ENCODE data around the gene AGFG1.
"Not testable (repeated sequence)": the region's sequence is repeated elsewhere in the genome, so short reads cannot be mapped to it uniquely, and the experiment has no call there.

Gene AGFG1

DNA sequence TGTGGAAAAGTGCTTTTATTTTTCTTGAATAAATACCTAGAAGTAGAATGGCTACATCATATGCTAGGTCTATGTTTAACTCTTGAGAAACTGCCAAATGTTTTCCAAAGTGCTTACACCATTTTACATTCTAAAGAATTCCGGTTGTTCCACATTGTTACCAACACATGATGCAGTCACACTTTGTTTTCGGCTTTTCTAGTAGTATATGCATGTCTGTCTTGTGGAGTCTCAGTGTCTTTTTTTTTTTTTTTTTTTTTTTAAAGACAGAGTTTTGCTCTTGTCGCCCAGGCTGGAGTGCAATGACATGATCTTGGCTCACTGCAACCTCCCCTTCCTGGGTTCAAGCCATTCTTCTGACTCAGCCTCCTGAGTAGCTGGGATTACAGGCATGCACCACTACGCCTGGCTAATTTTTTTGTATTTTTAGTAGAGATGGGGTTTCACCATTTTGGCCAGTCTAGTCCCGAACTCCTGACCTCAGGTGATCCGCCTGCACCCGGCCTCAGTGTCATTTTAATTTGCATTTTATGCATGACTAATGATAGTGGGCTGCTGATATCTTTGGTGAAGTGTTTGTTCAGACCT lies 46.4 kb downstream of the AGFG1 start:
- not testable (repeated sequence) for H3K9me3 ChIP-seq (ENCODE audit: control insufficient read depth, insufficient read depth, low read length); H3K9ac ChIP-seq (ENCODE audit: low read depth, low read length); H3K36me3 ChIP-seq (ENCODE audit: insufficient read depth, low read length)
- H3K4me1 ChIP-seq (ENCODE audit: insufficient read depth, low read length) = 0 out of 2 replicates have a peak, but pooled peaks cover 11% of the 10 kb centered on the region

DNA sequence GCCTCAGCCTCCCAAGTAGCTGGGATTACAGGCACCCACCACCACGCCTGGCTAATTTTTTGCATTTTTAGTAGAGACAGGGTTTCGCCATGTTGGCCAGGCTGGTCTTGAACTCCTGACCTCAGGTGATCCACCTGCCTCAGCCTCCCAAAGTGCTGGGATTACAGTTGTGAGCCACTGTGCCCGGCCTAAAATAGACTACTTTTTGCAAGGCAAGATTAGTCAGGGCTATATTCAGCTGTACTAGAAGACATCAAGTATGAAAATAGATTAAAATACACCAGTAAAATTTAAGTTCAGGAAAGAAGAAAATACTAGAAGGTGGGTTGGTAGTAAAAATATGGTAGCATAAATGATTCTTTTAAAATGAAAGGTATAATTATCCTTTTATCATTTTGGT lies 49.2 kb downstream of the AGFG1 start:
- not testable (repeated sequence) for H3K36me3 ChIP-seq (ENCODE audit: insufficient read depth, low read length); H3K9ac ChIP-seq (ENCODE audit: low read depth, low read length); H3K4me1 ChIP-seq (ENCODE audit: insufficient read depth, low read length); H3K9me3 ChIP-seq (ENCODE audit: control insufficient read depth, insufficient read depth, low read length)

DNA sequence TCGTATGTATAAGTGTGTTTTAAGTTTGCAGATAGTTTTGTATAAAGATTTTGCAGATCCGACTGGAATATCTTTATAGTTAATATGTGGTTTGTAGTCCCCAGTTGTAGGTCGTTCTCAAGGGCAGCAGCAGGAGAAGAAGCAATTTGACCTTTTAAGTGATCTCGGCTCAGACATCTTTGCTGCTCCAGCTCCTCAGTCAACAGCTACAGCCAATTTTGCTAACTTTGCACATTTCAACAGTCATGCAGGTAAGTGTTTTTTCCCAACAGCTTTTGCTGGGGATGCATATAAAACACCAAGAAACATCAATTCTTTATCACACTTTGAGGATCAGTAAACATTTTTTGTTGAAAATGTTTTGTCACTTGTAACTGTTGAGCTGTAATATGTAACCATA lies 52.7 kb downstream of the AGFG1 start:
- H3K36me3 ChIP-seq (ENCODE audit: insufficient read depth, low read length) = peaks cover 8% of the 10 kb centered on the region; the same call in 1 of the 2 replicates
- no peak overlapping the region for H3K9ac ChIP-seq (ENCODE audit: low read depth, low read length)
- no peaks in the 10 kb centered on the region for H3K9me3 ChIP-seq (ENCODE audit: control insufficient read depth, insufficient read depth, low read length)

DNA sequence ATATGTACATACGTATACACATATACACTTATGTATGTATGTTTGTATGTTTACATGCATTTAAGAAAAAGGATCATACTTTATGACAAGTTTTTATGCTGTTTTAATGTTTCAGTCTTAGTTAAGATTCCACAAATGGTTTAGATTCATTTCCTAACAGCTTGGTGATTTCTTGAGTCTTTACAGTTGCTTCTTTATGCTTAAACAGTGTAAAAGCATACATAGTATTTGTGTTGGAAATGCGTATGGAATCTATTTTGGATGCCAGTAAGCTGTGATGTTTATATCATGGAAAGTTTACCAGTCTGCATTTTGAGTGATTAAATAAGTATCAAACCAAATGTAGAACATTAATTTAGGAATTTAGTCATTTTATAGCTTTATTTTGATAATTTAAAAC lies 55.4 kb downstream of the AGFG1 start:
- H3K9ac ChIP-seq (ENCODE audit: low read depth, low read length) = no peak overlapping the region
- H3K9me3 ChIP-seq (ENCODE audit: control insufficient read depth, insufficient read depth, low read length) = no peaks in the 10 kb centered on the region
- no peaks in the 10 kb centered on the region for H3K4me1 ChIP-seq (ENCODE audit: insufficient read depth, low read length)
- H3K36me3 ChIP-seq (ENCODE audit: insufficient read depth, low read length) = peaks cover 14% of the 10 kb centered on the region; the same call in 1 of the 2 replicates

More for the DNA sequence above, 52.7 kb downstream of the AGFG1 start:
- H3K4me1 ChIP-seq (ENCODE audit: insufficient read depth, low read length) = no peaks in the 10 kb centered on the region

DNA sequence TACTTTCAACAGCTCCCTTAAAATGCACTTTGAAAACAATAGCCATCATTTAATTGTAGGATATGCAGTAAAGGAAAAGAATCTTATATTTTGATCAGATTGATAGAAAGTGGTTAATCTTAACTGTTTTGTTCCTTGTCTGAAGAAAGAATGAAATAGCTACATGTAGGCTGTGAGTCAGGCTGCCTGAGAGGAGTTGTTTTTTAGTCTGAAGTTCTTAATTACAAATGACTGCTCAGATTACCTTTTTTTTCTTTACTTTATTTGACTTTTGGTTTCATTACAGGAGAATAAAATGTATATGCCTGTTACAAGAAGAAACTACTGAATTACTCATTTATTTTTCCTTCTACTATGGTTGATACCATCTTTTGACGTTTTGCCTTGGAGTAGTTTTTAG lies 56.8 kb downstream of the AGFG1 start:
- Histone ChIP-seq H3K36me3 (ENCODE audit: insufficient read depth, low read length) (peaks cover 14% of the 10 kb centered on the region), H3K4me1 (ENCODE audit: insufficient read depth, low read length) (no peaks in the 10 kb centered on the region), H3K9me3 (ENCODE audit: control insufficient read depth, insufficient read depth, low read length) (no peaks in the 10 kb centered on the region), H3K9ac (ENCODE audit: low read depth, low read length) (no peak overlapping the region)

DNA sequence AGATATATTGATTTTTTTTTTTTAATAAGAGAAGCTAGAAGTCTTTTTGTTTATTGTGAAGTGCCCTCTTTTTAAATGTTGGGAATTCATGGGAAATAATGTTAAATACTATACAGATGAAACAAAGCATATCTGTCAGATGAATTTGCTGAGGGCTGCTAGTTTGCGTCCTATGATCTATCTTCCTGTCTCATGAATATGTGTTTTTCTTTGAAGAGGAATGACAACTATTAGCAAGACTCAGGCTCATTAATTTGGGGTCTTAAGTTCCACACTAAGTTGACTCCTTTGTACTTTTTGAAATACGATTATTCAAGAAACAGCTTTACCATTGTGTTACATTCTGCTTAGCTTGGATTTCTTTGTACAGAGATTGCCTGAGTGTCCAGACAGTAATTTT lies 57.9 kb downstream of the AGFG1 start:
- Histone ChIP-seq H3K36me3 (ENCODE audit: insufficient read depth, low read length) (peaks cover 8% of the 10 kb centered on the region), H3K9me3 (ENCODE audit: control insufficient read depth, insufficient read depth, low read length) (no peaks in the 10 kb centered on the region), H3K4me1 (ENCODE audit: insufficient read depth, low read length) (no peaks in the 10 kb centered on the region), H3K9ac (ENCODE audit: low read depth, low read length) (no peak overlapping the region)

DNA sequence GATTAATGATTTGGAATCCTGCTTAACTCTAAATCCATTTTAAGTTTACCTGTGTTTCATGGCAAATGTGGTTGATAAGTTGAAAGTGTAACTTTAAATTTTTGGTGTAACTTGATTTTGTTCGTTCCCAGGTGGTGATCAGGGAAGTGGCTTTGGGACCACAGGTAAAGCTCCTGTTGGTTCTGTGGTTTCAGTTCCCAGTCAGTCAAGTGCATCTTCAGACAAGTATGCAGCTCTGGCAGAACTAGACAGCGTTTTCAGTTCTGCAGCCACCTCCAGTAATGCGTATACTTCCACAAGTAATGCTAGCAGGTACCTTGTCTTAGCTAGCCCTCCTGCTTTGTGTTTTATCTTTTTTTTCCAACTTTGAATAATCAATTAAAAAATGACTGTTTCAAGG lies 62.8 kb downstream of the AGFG1 start:
- Histone ChIP-seq H3K4me1 (ENCODE audit: insufficient read depth, low read length) (no peaks in the 10 kb centered on the region), H3K9me3 (ENCODE audit: control insufficient read depth, insufficient read depth, low read length) (no peaks in the 10 kb centered on the region), H3K36me3 (ENCODE audit: insufficient read depth, low read length) (peaks cover 23% of the 10 kb centered on the region), H3K9ac (ENCODE audit: low read depth, low read length) (no peak overlapping the region)

DNA sequence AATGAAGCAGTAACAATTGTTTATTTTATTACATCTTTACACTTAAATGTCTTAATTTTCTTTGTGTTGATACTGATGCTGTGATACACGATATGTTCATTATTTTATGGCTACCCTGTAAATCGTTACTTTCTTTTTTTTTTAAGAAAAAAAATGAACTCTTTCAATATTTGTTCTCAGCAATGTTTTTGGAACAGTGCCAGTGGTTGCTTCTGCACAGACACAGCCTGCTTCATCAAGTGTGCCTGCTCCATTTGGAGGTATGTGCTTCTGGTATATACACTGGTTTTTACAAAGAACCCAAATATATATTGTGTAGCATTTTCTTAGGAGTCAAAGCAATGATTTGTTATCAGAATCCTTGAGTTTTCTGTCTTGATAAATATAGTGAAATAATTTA lies 64.5 kb downstream of the AGFG1 start:
- Histone ChIP-seq H3K36me3 (ENCODE audit: insufficient read depth, low read length) (peaks cover 24% of the 10 kb centered on the region), H3K9ac (ENCODE audit: low read depth, low read length) (no peak overlapping the region), H3K9me3 (ENCODE audit: control insufficient read depth, insufficient read depth, low read length) (no peaks in the 10 kb centered on the region; the same call in 1 of the 2 replicates), H3K4me1 (ENCODE audit: insufficient read depth, low read length) (no peaks in the 10 kb centered on the region)

DNA sequence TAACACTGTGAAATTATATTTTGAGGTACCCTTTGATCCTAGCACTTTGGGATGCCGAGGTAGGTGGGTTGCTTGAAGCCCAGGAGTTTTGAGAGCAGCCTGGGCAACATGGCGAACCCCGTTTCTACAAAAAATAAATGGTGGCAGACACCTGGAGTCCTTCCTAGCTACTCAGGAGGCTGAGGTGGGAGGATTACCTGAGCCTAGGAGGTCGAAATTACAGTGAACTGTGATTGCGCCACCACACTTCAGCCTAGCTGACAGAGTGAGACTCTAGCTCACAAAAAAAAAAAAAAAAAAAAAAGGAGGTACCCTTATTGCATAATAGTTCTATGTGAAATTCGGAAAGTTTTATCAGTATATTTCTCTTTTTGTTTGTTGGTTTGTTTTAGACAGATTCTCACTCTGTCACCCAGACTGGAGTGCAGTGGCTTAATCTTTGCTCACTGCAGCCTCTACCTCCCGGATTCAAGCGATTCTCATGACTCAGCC lies 67.6 kb downstream of the AGFG1 start:
- H3K36me3 ChIP-seq (ENCODE audit: insufficient read depth, low read length) = peaks cover 18% of the 10 kb centered on the region

DNA sequence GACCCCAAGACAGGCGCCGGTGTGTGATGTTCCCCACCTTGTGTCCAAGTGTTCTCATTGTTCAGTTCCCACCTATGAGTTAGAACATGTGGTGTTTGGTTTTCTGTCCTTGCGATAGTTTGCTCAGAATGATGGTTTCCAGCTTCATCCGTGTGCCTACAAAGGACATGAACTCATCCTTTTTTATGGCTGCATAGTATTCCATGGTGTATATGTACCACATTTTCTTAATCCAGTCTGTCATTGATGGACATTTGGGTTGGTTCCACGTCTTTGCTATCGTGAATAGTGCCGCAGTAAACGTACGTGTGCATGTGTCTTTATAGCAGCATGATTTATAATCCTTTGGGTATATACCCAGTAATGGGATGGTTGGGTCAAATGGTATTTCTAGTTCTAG lies 68.4 kb downstream of the AGFG1 start:
- H3K36me3 ChIP-seq (ENCODE audit: insufficient read depth, low read length) = peaks cover 18% of the 10 kb centered on the region
- H3K9me3 ChIP-seq (ENCODE audit: control insufficient read depth, insufficient read depth, low read length); H3K9ac ChIP-seq (ENCODE audit: low read depth, low read length); H3K4me1 ChIP-seq (ENCODE audit: insufficient read depth, low read length): not testable (repeated sequence)

More for the DNA sequence above, 67.6 kb downstream of the AGFG1 start:
- Histone ChIP-seq H3K9me3 (ENCODE audit: control insufficient read depth, insufficient read depth, low read length) (no peaks in the 10 kb centered on the region; the same call in 1 of the 2 replicates), H3K9ac (ENCODE audit: low read depth, low read length) (no peak overlapping the region), H3K4me1 (ENCODE audit: insufficient read depth, low read length) (no peaks in the 10 kb centered on the region)

DNA sequence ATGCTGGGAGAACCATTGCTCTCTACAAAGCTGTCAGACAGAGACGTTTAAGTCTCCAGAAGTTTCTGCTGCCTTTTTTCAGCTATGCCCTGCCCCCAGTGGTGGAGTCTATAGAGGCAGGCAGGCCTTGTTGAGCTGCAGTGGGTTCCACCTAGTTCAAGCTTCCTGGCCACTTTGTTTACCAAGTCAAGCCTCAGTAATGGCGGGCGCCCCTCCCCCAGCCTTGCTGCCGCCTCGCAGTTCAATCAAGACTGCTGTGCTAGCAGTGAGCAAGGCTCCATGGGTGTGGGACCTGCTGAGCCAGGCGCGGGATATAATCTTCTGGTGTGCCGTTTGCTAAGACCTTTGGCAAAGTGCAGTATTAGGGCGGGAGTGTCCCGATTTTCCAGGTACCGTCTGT lies 74.0 kb downstream of the AGFG1 start:
- Histone ChIP-seq H3K9ac (ENCODE audit: low read depth, low read length) (no peak overlapping the region), H3K36me3 (ENCODE audit: insufficient read depth, low read length) (0 out of 2 replicates have a peak, but pooled peaks cover 2% of the 10 kb centered on the region)

DNA sequence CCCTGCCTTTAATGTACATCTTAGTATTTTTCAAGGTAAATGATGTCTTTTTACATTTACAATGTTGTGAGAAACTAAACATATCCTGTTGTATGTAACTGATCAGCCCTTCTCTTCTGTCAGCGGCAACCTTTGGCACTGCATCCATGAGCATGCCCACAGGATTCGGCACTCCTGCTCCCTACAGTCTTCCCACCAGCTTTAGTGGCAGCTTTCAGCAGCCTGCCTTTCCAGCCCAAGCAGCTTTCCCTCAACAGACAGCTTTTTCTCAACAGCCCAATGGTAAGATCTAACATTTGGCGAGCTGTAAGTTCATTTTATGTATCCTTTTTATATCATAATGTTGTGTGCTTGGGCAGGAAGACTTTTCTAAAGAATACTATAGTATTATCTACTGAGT lies 79.9 kb downstream of the AGFG1 start:
- Histone ChIP-seq H3K9me3 (ENCODE audit: control insufficient read depth, insufficient read depth, low read length) (no peaks in the 10 kb centered on the region), H3K36me3 (ENCODE audit: insufficient read depth, low read length) (peaks cover 8% of the 10 kb centered on the region), H3K9ac (ENCODE audit: low read depth, low read length) (no peak overlapping the region), H3K4me1 (ENCODE audit: insufficient read depth, low read length) (no peaks in the 10 kb centered on the region)

More for the DNA sequence above, 74.0 kb downstream of the AGFG1 start:
- no peaks in the 10 kb centered on the region for H3K9me3 ChIP-seq (ENCODE audit: control insufficient read depth, insufficient read depth, low read length)
- no peaks in the 10 kb centered on the region for H3K4me1 ChIP-seq (ENCODE audit: insufficient read depth, low read length)

DNA sequence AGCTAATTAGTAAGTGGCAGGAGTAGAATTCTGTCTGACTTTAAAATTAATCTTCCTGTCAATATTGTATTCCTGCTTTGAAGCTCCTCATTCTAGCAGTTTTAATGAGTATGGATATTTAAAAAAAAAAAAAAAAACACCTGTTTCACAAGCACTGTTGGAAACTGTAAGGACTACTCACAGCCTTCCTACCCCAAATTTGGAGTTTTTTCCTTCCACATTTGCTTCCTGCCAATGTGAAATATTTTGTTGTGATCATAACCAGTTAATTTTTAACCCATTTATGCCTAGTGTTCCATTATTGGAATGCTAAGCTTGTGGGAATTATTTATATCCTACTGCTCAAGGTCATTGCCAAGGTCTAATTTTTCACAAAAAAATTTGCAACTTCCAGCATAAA lies 90.6 kb downstream of the AGFG1 start:
- H3K9ac ChIP-seq (ENCODE audit: low read depth, low read length) = no peak overlapping the region
- no peaks in the 10 kb centered on the region for H3K4me1 ChIP-seq (ENCODE audit: insufficient read depth, low read length)
- no peaks in the 10 kb centered on the region for H3K36me3 ChIP-seq (ENCODE audit: insufficient read depth, low read length)
- H3K9me3 ChIP-seq (ENCODE audit: control insufficient read depth, insufficient read depth, low read length) = no peaks in the 10 kb centered on the region

DNA sequence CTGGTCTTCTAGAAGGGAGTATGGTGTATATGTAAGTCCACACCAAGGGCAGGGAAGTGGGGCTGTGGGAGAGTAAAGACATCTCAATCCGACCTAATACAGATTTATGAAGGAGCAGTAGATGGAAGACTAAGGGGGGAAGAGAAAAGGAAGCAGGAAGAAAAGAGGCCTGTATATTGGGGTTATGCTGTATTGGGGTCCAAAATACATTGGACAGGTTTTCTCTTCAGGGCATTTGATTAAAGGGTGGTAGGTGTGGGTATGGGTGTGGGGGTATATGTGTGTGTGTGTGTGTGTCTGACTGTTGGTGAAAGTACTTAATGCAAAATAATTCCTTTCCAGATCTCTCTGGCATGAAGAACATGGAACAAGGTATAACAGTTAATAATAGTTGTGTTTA lies 93.1 kb downstream of the AGFG1 start:
- H3K9ac ChIP-seq (ENCODE audit: low read depth, low read length) = no peak overlapping the region
- peaks cover 2% of the 10 kb centered on the region for H3K4me1 ChIP-seq (ENCODE audit: insufficient read depth, low read length)
- H3K9me3 ChIP-seq (ENCODE audit: control insufficient read depth, insufficient read depth, low read length) = no peaks in the 10 kb centered on the region
- no peaks in the 10 kb centered on the region for H3K36me3 ChIP-seq (ENCODE audit: insufficient read depth, low read length)

DNA sequence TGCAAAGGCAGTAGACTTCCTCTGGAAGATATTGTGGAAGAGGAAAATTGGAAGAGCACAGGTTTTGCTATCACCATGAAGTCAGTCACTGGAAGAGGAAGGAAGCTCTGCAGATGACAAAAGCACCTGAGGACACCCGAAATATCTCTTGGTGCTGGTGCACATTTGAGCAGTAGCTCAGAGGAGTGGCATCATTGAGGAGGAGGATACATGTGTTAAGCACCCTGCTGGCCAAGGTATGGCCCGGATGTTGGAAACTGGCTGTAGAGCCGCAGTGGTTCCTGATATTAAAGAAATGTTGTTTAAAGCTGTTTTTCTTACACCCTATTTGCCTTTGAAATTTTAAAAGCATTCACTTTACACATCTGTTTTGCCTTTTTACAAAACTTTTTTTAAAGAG lies 94.1 kb downstream of the AGFG1 start:
- no peaks in the 10 kb centered on the region for H3K36me3 ChIP-seq (ENCODE audit: insufficient read depth, low read length)

DNA sequence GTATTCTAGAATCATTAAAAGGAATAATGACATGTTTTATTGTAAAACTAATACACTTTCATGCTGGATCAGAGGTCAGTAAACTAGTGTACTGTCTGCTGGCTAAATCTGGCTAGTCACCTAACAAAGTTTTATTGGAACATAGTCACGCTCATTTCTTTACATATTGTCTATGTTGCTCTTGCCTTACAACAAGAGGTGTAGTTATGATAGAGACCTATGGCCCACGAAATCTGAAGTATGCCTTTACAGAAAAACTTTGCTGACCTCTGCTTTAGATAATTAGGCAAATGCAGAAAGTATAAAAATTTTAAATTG lies 96.9 kb downstream of the AGFG1 start:
- Histone ChIP-seq H3K36me3 (ENCODE audit: insufficient read depth, low read length) (no peaks in the 10 kb centered on the region), H3K9me3 (ENCODE audit: control insufficient read depth, insufficient read depth, low read length) (no peaks in the 10 kb centered on the region), H3K9ac (ENCODE audit: low read depth, low read length) (no peak overlapping the region)

More for the DNA sequence above, 94.1 kb downstream of the AGFG1 start:
- Histone ChIP-seq H3K9ac (ENCODE audit: low read depth, low read length) (no peak overlapping the region), H3K4me1 (ENCODE audit: insufficient read depth, low read length) (peaks cover 11% of the 10 kb centered on the region), H3K9me3 (ENCODE audit: control insufficient read depth, insufficient read depth, low read length) (no peaks in the 10 kb centered on the region)

More for the DNA sequence above, 96.9 kb downstream of the AGFG1 start:
- peaks cover 11% of the 10 kb centered on the region for H3K4me1 ChIP-seq (ENCODE audit: insufficient read depth, low read length)

Measured in ES-I3 (cell line).